Activated CD4-positive, alpha-beta T cell treated with anti-CD3 and anti-CD28 coated beads, Interleukin-2, amount 50 U/mL, for 1 hour (primary cell): ENCODE results near the gene CLEC16A.

Experiments
- DNase-seq: peaks from one replicate; pipeline ENCODE4 v3.0.0-alpha.2; 2020

The CLEC16A gene

DNA sequence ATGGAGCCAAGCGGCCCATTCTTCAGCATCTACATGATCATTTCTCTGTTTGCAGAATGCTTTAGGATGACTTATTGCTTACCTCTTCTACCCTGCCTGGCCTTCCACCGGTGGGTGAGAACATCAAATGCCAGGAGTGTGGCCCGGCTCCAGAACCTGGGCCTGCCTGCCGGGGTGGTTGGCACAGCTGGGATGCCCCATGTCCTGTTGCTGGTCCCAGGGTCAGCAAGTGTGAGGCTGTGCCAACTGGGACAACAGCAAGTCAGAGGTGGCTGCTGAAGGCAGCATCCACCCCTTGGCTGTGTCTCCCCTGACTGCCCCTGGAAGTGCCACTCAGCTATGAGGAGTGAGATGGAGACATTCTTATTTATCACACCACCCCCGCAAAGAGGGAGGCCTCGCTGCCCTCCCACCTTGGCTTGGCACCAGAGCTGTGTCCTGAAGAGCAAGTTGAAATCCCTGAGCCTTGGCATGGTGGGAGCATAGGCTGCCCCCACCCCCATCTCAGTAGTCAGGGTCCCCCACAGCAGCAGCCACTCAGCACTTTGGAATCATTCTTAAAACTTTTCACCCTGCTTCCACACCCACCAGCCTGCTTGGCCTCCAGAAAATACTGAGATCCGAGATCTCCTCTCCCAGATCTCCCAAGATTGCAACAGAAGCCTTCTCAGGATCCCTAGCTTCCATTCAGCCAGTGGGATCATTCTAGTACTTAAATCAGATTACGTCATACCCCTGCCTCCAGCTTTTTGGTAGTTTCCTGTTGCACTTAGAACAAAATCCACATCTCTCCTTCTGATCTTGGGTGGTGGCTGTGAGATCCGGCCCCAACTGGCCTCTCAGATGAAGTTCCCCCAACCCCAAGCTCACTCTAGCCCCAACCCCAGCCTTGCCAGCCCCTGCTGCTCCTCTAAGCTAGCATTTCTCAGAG is 184.1 kb downstream of the CLEC16A start:
- no peak for DNase-seq

DNA sequence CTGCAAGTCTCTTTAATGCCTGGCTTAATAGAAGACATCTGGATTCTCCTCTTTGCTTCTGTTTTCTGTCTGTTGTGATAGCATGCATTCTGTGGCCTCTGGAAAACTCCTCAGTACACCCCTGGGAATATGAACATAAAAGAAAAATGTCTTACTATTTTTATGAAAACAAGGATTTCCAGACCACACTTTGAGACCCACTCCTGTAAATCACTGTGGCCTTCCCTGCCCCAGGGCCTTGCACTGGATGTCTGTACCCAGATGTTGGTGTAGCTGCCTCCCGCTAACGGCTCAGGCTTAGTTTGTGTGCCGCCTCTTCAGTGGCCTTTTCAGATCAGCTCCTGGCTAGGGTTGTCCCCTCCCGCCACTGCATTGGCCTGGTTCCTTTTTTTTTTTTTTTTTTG is 185.0 kb downstream of the CLEC16A start:
- DNase-seq, result no peak

GRCh38 chr16:11130978-11131665 is 186.8 kb downstream of the CLEC16A start:
- DNase-seq, result no peak

GRCh38 chr16:11131706-11132105 is 187.3 kb downstream of the CLEC16A start:
- no peak for DNase-seq

GRCh38 chr16:11133344-11133943 is 189.1 kb downstream of the CLEC16A start:
- no peak for DNase-seq

- no peak for DNase-seq
These were observed 190.5 kb downstream of the CLEC16A start for GRCh38 chr16:11134722-11135463.

- no peak for DNase-seq
These were observed 191.2 kb downstream of the CLEC16A start for GRCh38 chr16:11135464-11135973.

DNA sequence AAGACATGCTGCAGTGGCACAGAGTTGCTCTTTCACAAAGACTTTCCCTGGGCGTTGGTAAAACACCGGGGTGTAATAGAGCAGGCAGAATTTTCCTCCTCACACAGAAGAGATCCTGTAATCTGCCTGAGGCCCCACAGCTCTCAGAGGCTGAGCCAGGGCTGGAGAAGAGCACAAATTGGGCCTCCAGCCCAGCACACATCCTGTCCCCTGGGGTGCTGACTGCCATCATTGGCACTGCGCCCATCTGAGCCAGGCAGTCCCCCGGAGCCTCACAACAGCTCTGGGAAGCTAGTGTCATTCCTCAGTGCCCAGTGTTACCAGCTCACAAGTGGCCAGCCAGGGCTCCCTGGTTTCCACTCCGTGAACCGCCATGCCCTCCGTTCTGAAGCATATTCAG is 192.2 kb downstream of the CLEC16A start:
- no peak for DNase-seq

GRCh38 chr16:11138022-11138768 is 193.8 kb downstream of the CLEC16A start:
- DNase-seq, result no peak

GRCh38 chr16:11138769-11139325 is 194.5 kb downstream of the CLEC16A start:
- DNase-seq, result no peak

DNA sequence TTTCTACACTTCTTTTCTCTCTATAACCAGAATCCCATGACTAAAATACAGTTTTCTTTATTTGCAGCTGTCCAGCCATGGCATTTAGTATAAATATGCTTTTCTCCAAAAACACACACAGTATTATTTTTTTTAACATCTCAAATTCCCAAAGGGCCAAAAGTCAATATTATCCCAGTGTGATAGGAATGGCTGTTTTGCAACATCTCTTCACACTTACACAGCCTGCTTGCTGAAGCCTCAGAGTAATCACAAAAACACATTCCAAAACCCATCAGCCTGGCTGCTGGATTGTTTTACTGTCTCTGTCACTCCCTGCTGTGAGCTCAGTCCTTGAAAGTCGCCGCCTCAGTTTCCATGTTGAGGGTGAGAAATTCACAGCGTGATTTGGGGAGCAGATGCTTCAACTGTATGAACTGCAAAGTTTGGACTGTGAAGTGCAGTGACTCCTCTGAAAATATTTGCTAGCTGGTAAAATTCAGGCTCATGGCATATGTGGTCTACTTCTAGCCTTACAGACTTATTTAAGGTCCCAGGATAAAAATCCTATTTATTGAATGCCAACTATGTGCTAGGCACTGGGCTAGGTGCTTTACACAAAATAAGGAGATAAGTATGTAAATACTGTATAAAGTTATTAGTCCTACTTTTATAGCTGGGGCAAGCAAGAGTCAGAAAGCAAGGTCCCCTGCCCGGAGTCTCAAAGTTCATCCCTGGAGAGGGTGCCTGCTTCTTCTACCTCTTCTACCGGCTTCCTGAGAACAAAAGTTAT is 195.1 kb downstream of the CLEC16A start:
- no peak for DNase-seq

DNA sequence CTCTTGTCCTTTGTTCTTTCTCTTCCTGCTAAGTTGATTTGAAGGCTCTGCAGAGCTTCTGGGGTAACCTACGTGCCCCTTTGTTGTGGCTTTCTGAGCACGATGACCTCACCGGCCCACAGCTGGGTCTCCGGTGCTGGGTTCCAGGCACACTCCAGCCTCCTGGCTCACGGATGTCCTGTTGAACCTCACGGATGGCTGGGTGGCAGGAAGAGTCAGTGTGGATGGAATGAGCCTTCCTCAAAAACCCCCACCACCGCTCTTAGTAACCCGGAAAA is 195.7 kb downstream of the CLEC16A start:
- DNase-seq, result peak; percentile 13

GRCh38 chr16:11140466-11140865 is 196.1 kb downstream of the CLEC16A start:
- DNase-seq, result no peak

DNA sequence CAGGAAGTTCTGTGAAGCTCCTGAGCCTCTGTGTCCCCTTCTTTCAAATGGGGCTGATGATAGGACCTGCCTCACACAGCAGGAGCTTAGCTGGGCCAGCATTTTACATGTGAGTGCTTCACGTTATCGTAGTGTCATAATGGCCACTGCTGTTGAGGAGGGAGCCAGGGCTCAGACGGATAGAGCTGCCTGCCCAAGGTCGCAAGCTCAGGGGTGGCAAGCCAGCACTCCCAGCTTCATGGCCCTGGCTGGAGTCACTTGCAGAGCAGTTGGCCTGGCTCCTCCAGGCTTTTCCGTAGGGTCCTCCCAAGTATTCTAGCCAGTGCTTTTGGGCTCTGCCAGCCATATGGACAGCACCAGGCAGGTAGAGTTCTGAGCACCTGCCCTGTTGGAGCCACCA is 196.5 kb downstream of the CLEC16A start:
- no peak for DNase-seq

GRCh38 chr16:11141409-11142260 is 197.3 kb downstream of the CLEC16A start:
- DNase-seq, result no peak

- no peak for DNase-seq
These were observed 197.9 kb downstream of the CLEC16A start for GRCh38 chr16:11142261-11142630.

DNA sequence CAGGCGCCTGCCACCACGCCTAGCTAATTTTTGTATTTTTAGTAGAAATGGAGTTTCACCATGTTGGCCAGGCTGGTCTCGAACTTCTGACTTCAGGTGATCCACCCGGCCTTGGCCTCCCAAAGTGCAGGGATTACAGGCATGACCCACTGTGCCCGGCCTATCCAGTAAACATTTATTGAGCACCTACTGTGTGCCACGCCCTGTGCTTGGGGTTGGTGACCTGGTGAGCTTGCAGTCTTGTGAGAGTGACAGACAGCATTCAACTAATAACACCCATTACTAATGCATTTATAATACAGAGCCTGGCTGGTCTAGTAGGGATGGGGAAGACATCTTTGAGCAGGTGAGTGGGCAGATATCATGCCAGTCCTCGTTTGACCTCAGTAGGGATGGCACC is 198.6 kb downstream of the CLEC16A start:
- DNase-seq, result no peak

GRCh38 chr16:11143372-11144035 is 199.1 kb downstream of the CLEC16A start:
- DNase-seq, result no peak

GRCh38 chr16:11144122-11144521 is 199.8 kb downstream of the CLEC16A start:
- DNase-seq, result no peak
